Smooth muscle cell (in vitro differentiated cells): ENCODE measurements around the gene HOXB8. TPM values are rescaled to one million over a fixed set of nuclear protein-coding genes. Genes with fewer than 3 reads are reported as not detected.

Source experiments
- DNase-seq: peaks from one replicate; lab custom pipeline; 2025; ENCODE audit not compliant: unreplicated experiment; lab: John Stamatoyannopoulos, UW
- H2AFZ ChIP-seq: fragments of 200-600 bp; sonication (generic); 2 replicates; pipeline ENCODE4 v1.6.0; 2016; ENCODE audit warnings: antibody characterized with exemption, low read depth, mild to moderate bottlenecking
- H3F3A ChIP-seq: fragments of 200-600 bp; sonication (generic); 2 replicates; pipeline ENCODE4 v1.6.0; 2017; ENCODE audit warnings: antibody characterized with exemption, low read depth
- H3K27ac ChIP-seq: fragments of 200-600 bp; sonication (generic); 2 replicates; pipeline ENCODE4 v1.5.1; 2016; ENCODE audit warnings: low read depth, mild to moderate bottlenecking
- H3K27me3 ChIP-seq: fragments of 200-600 bp; sonication (generic); 2 replicates; pipeline ENCODE4 v1.6.1; 2016; ENCODE audit warnings: low read depth, mild to moderate bottlenecking
- H3K36me3 ChIP-seq: fragments of 200-600 bp; sonication (generic); 2 replicates; pipeline ENCODE4 v1.5.1; 2016; ENCODE audit warnings: low read depth
- H3K4me1 ChIP-seq: fragments of 200-600 bp; sonication (generic); 2 replicates; pipeline ENCODE4 v1.5.1; 2016; ENCODE audit warnings: low read depth
- H3K4me2 ChIP-seq: fragments of 200-600 bp; sonication (generic); 2 replicates; pipeline ENCODE4 v1.6.0; 2016; ENCODE audit warnings: mild to moderate bottlenecking
- H3K4me3 ChIP-seq: fragments of 200-600 bp; sonication (generic); 2 replicates; pipeline ENCODE4 v1.5.1; 2016; ENCODE audit warnings: mild to moderate bottlenecking
- H3K79me2 ChIP-seq: fragments of 200-600 bp; sonication (generic); 2 replicates; pipeline ENCODE4 v1.6.0; 2016; ENCODE audit warnings: low read depth, mild to moderate bottlenecking
- H3K9ac ChIP-seq: fragments of 200-600 bp; sonication (generic); 2 replicates; pipeline ENCODE4 v1.6.0; 2016; ENCODE audit warnings: low read depth
- H3K9me3 ChIP-seq: fragments of 200-600 bp; sonication (generic); replicated peaks from 2 replicates; pipeline ENCODE4 v1.5.1; 2016; ENCODE audit warnings: low read depth
- H4K20me1 ChIP-seq: fragments of 200-600 bp; sonication (generic); 2 replicates; pipeline ENCODE4 v1.6.0; 2016; ENCODE audit warnings: low read depth
- whole genome bisulfite sequencing: methylation state at CpG from one replicate; pipeline ENCODE4 v1.1.7; 2016; ENCODE audit warnings: low lambda C conversion rate; 5-methylcytosine and 5-hydroxymethylcytosine counted together
- microRNA counts: library from miRNA; unstranded; fragments of <30 nt; microRNA quantifications from one replicate; lab custom pipeline; 2016
- microRNA-seq: library from miRNA; unstranded; fragments of <30 nt; microRNA quantifications from one replicate; pipeline ENCODE4, GENCODE V29; 2016; ENCODE audit warnings: borderline number of aligned reads
- polyA plus RNA-seq: library from polyadenylated mRNA; unstranded; fragments of >200 nt; fragmentation: Nextera tagmentation; extraction: Ambion mirVana; gene quantifications from 2 replicates; pipeline ENCODE4 v1.2.1, GENCODE V29; 2016
- small RNA-seq: library from RNA; depleted of rRNA; stranded (forward); fragments of <200 nt; gene quantifications from one replicate; pipeline ENCODE3, GENCODE V24; 2014
- total RNA-seq: library from RNA; depleted of rRNA; stranded (reverse); fragments of >200 nt; gene quantifications from 2 replicates; pipeline ENCODE4 v1.2.3, GENCODE V29; 2014
- TF ChIP-seq, protein P1 (sequence below): fragments of 200-600 bp; sonication (generic); IDR thresholded peaks from 2 replicates; pipeline ENCODE4 v1.5.1; 2017; ENCODE audit warnings: borderline replicate concordance, mild to moderate bottlenecking, antibody characterized with exemption; ENCODE audit not compliant: insufficient read depth, poor library complexity, severe bottlenecking

The HOXB8 gene
- total and polyA plus RNA-seq, 2 experiments from 2014 or later, result 0.94 to 2.0 TPM

DNA sequence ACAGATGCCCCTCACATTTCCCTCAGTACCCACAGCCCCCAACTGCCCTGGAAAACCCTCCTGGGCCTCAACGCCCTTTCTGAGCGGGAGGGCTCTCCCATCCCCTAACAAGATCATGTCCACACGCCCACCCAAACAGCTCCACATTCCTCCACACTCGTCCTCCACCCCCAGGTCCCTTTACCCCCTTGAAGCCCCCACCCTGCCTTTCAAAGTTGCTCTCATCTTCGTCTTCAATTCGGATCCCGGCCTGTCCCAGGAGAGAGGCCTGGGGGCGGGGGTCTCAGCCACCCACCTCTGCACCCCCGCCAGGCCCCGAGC is 51.3 kb downstream of the HOXB8 start:
- TF ChIP-seq, protein P1, sequence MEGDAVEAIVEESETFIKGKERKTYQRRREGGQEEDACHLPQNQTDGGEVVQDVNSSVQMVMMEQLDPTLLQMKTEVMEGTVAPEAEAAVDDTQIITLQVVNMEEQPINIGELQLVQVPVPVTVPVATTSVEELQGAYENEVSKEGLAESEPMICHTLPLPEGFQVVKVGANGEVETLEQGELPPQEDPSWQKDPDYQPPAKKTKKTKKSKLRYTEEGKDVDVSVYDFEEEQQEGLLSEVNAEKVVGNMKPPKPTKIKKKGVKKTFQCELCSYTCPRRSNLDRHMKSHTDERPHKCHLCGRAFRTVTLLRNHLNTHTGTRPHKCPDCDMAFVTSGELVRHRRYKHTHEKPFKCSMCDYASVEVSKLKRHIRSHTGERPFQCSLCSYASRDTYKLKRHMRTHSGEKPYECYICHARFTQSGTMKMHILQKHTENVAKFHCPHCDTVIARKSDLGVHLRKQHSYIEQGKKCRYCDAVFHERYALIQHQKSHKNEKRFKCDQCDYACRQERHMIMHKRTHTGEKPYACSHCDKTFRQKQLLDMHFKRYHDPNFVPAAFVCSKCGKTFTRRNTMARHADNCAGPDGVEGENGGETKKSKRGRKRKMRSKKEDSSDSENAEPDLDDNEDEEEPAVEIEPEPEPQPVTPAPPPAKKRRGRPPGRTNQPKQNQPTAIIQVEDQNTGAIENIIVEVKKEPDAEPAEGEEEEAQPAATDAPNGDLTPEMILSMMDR, result no peak
- peak overlapping the region; percentile 47 for H3K4me3 ChIP-seq
- H3K9ac ChIP-seq, result no peak overlapping the region
- H3K36me3 ChIP-seq, result no peaks in the 10 kb centered on the region
- H3K27ac ChIP-seq, result no peak overlapping the region
- H3K9me3 ChIP-seq, result no peaks in the 10 kb centered on the region
- WGBS, result 43% methylated on average over 3 of the region's 10 CpGs
- H3K27me3 ChIP-seq, result peaks cover 92% of the 10 kb centered on the region
- no peaks in the 10 kb centered on the region for H3F3A ChIP-seq
- peaks cover 100% of the 10 kb centered on the region for H4K20me1 ChIP-seq
- DNase-seq, result no peak
- peaks cover 6% of the 10 kb centered on the region for H3K4me1 ChIP-seq
- no peak overlapping the region for H2AFZ ChIP-seq
- peaks cover 33% of the 10 kb centered on the region for H3K79me2 ChIP-seq
- peak overlapping the region; percentile 89 for H3K4me2 ChIP-seq

DNA sequence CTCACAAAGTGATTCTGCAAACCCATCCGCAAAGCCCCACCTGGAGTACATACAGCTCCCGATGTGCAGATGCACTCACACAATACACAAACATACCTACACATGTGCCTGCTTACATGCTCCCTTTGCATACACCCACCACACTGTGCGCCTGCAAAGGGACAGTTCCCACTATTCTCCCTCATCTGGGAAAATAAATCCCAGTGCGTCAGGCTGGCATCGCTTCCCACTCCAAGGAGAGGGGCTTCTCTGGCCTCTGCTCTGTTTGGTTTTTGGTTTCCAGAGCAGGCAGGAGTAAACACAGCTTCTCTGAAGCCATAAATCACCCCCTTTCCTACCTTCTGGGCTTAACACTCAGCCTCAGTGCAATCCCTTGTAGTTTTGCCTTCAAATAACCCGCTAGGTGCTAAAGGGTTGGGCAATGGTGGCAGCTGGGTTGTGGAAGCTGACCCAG is 51.7 kb downstream of the HOXB8 start:
- no peaks in the 10 kb centered on the region for H3K36me3 ChIP-seq
- H3K27me3 ChIP-seq, result peaks cover 92% of the 10 kb centered on the region
- peaks cover 6% of the 10 kb centered on the region for H3K4me1 ChIP-seq
- no peak overlapping the region for H3K9ac ChIP-seq
- peaks cover 100% of the 10 kb centered on the region for H4K20me1 ChIP-seq
- H3K9me3 ChIP-seq, result no peaks in the 10 kb centered on the region
- 78% methylated on average over 6 of the region's 6 CpGs for WGBS
- H3K4me2 ChIP-seq, result peak overlapping the region; percentile 89
- H3K4me3 ChIP-seq, result peak overlapping the region; percentile 47
- no peaks in the 10 kb centered on the region for H3F3A ChIP-seq
- H2AFZ ChIP-seq, result no peak overlapping the region
- TF ChIP-seq, protein P1, result no peak
- no peak for DNase-seq
- H3K79me2 ChIP-seq, result peaks cover 29% of the 10 kb centered on the region
- H3K27ac ChIP-seq, result no peak overlapping the region

DNA sequence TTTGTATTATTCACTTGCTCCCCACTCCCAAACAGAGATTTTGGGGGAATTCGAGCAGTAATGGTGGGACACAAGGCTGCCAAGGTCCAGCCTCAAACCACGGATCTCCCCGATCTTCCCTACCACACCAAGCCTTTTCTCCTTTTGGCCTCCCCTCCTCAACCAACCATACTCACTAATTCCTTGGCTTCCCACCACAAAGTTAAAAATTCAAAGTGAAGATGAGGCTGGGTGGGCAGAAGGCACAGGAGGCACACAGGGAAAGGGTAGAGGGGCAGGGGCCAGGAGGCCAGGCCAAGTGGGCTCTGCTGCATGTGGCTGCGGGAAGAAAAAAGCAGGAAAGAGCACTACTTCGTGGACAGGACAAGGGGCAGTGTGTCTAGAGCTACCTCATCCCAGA is 52.2 kb downstream of the HOXB8 start:
- H3K27ac ChIP-seq, result no peak overlapping the region
- H3K36me3 ChIP-seq, result no peaks in the 10 kb centered on the region
- peaks cover 6% of the 10 kb centered on the region for H3K4me1 ChIP-seq
- no peak overlapping the region for H3K4me3 ChIP-seq
- H3K27me3 ChIP-seq, result peaks cover 91% of the 10 kb centered on the region
- H3K4me2 ChIP-seq, result no peak overlapping the region
- no peaks in the 10 kb centered on the region for H3F3A ChIP-seq
- H3K79me2 ChIP-seq, result peaks cover 26% of the 10 kb centered on the region
- H3K9me3 ChIP-seq, result no peaks in the 10 kb centered on the region
- no peak for DNase-seq
- WGBS, result 73% methylated on average over 5 of the region's 5 CpGs
- TF ChIP-seq, protein P1, result no peak
- H2AFZ ChIP-seq, result no peak overlapping the region
- H3K9ac ChIP-seq, result no peak overlapping the region
- H4K20me1 ChIP-seq, result peaks cover 100% of the 10 kb centered on the region

MicroRNA genes within 50 kb of the gene (microRNA counts, 767-probe panel; counts per million panel counts)
- microRNA hsa-miR-10a-5p (lab: Ali Mortazavi, UCI), result 7,929 counts per million, percentile 53 among the panel's probes with 10 or more counts

Small RNA genes within 50 kb of the gene (microRNA-seq; reads per million reads assigned to microRNA genes)
- 26.9 reads per million, percentile 35 among the genes with 10 or more reads in this experiment for gene MIR196A1

Small RNA genes within 50 kb of the gene (small RNA-seq; reads per million reads assigned to genes)
- gene MIR196A1, result 3.4 reads per million, percentile 55 among the genes with 10 or more reads in this experiment

Other genes starting within 250 kb of the HOXB8 start
- not detected in 2 replicates for gene SKAP1, start 185.1 kb downstream of the HOXB8 start, total RNA-seq
- not detected in 2 replicates for gene SKAP1, start 185.1 kb downstream of the HOXB8 start, polyA plus RNA-seq
- gene HOXB1, start 84.3 kb downstream of the HOXB8 start, total RNA-seq, result not detected in 2 replicates
- gene HOXB1, start 84.3 kb downstream of the HOXB8 start, polyA plus RNA-seq, result not detected in 2 replicates
- 16.9 and 40.4 TPM in 2 replicates for gene HOXB2, start 70.2 kb downstream of the HOXB8 start, total RNA-seq
- gene HOXB2, start 70.2 kb downstream of the HOXB8 start, polyA plus RNA-seq, result 26.5 and 35.6 TPM in 2 replicates
- gene HOXB4, start 36.9 kb downstream of the HOXB8 start, total RNA-seq, result 0.72 and 2.6 TPM in 2 replicates
- gene HOXB4, start 36.9 kb downstream of the HOXB8 start, polyA plus RNA-seq, result 0.96 and 1.0 TPM in 2 replicates
- 5.1 and 9.1 TPM in 2 replicates for gene HOXB3, start 25.1 kb downstream of the HOXB8 start, total RNA-seq
- gene HOXB3, start 25.1 kb downstream of the HOXB8 start, polyA plus RNA-seq, result 2.8 and 4.4 TPM in 2 replicates
- gene HOXB5, start 21.5 kb downstream of the HOXB8 start, total RNA-seq, result 0.49 and 0.94 TPM in 2 replicates
- 1.4 and 1.8 TPM in 2 replicates for gene HOXB5, start 21.5 kb downstream of the HOXB8 start, polyA plus RNA-seq
- gene HOXB6, start 10.3 kb downstream of the HOXB8 start, total RNA-seq, result 6.3 and 7.2 TPM in 2 replicates
- 9.3 and 10.3 TPM in 2 replicates for gene HOXB6, start 10.3 kb downstream of the HOXB8 start, polyA plus RNA-seq
- 13.7 and 16.1 TPM in 2 replicates for gene HOXB7, start 4.3 kb downstream of the HOXB8 start, total RNA-seq
- 29.7 and 33.4 TPM in 2 replicates for gene HOXB7, start 4.3 kb downstream of the HOXB8 start, polyA plus RNA-seq
- 24.3 and 25.8 TPM in 2 replicates for gene HOXB9, start 11.1 kb upstream of the HOXB8 start, total RNA-seq
- gene HOXB9, start 11.1 kb upstream of the HOXB8 start, polyA plus RNA-seq, result 6.9 and 13.8 TPM in 2 replicates
- gene PRAC1, start 107.2 kb upstream of the HOXB8 start, total RNA-seq, result not detected in 2 replicates
- gene PRAC1, start 107.2 kb upstream of the HOXB8 start, polyA plus RNA-seq, result 2.4 and 6.5 TPM in 2 replicates
- 3.5 and 8.4 TPM in 2 replicates for gene PRAC2, start 107.9 kb upstream of the HOXB8 start, total RNA-seq
- gene PRAC2, start 107.9 kb upstream of the HOXB8 start, polyA plus RNA-seq, result 6.8 and 7.8 TPM in 2 replicates
- 3.3 and 4.8 TPM in 2 replicates for gene HOXB13, start 113.5 kb upstream of the HOXB8 start, total RNA-seq
- 4.4 and 5.4 TPM in 2 replicates for gene HOXB13, start 113.5 kb upstream of the HOXB8 start, polyA plus RNA-seq
- gene TTLL6, start 201.9 kb upstream of the HOXB8 start, total RNA-seq, result 0.27 TPM in 1 of 2 replicates, not detected in the other
- 0.41 TPM in 1 of 2 replicates, not detected in the other for gene TTLL6, start 201.9 kb upstream of the HOXB8 start, polyA plus RNA-seq
- gene CALCOCO2, start 215.7 kb upstream of the HOXB8 start, total RNA-seq, result 37.8 and 52.5 TPM in 2 replicates
- 50.6 and 55.7 TPM in 2 replicates for gene CALCOCO2, start 215.7 kb upstream of the HOXB8 start, polyA plus RNA-seq